Lower lobe of right lung (tissue), 2 donors: ENCODE data around the gene RAB27A. TPM values are rescaled to one million over a fixed set of nuclear protein-coding genes. Genes with fewer than 3 reads are reported as not detected.
A peak's percentile ranks its signal among the peaks of the same experiment; 100 is the strongest.

Experiments
- ATAC-seq, 2 donors: fragments of 200-7000 bp; cut with Tn5 transposase; one replicate each; pipeline ENCODE4 v1.9.1; 2020 to 2022; ENCODE audit warnings: mild to moderate bottlenecking in 2 of 2, moderate library complexity in 2 of 2
- DNase-seq: peaks from one replicate; pipeline ENCODE4 v3.0.0-alpha.2; 2020
- H3K27ac ChIP-seq: fragments of 200-600 bp; one replicate; pipeline ENCODE4 v1.8.0; 2022
- H3K27me3 ChIP-seq: fragments of 200-600 bp; one replicate; pipeline ENCODE4 v1.8.0; 2022; ENCODE audit warnings: low read depth
- H3K36me3 ChIP-seq: fragments of 200-600 bp; one replicate; pipeline ENCODE4 v1.8.0; 2022; ENCODE audit warnings: mild to moderate bottlenecking
- H3K4me1 ChIP-seq: fragments of 200-600 bp; one replicate; pipeline ENCODE4 v1.8.0; 2022
- H3K4me3 ChIP-seq: fragments of 200-600 bp; one replicate; pipeline ENCODE4 v1.8.0; 2022; ENCODE audit warnings: mild to moderate bottlenecking
- H3K9me3 ChIP-seq: fragments of 200-600 bp; one replicate; pipeline ENCODE4 v1.8.0; 2022
- intact Hi-C: fragments of 100-400 bp; cut with DNase I; formaldehyde crosslinking; loops from one replicate; pipeline ENCODE4 v1.11.0; 2022
- total RNA-seq: library from RNA; stranded (reverse); fragmentation: NEBNext Ultra II Directional; extraction: Animal tissue kit (Norgen Biotek cat#: 25700); gene quantifications from one replicate; pipeline ENCODE4 v1.2.1, GENCODE V29; 2021
- TF ChIP-seq, protein P1 (sequence below): fragments of 200-600 bp; IDR thresholded peaks from one replicate; pipeline ENCODE4 v1.8.0; 2022; ENCODE audit warnings: antibody characterized with exemption, mild to moderate bottlenecking
- donor health status: DM: no; HTN: yes; CAD: no; lungs with severe emphysema.

RAB27A gene
- total RNA-seq, 1 donor from 2014 or later = 63.4 TPM

DNA sequence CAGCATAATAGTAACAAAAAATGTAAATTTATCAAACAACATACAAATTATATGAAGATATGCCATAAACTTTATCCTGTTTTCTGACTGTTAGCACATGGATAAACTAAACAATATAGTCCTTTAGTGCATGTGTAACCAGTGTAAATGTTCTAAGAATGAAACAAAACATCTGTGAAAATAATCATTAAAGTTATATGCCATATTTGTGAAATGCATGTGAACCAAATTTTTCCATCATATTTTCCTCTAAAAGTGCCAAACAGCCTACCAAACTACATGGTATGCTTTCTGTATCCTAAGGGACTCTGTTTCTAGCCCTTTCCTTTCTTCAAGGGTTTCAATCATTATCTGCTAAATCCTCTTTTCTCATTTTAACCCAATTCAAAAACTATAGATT, 69.0 kb downstream of the RAB27A start:
- H3K27me3 ChIP-seq = no peaks in the 10 kb centered on the region
- H3K9me3 ChIP-seq = no peaks in the 10 kb centered on the region
- peak overlapping the region; percentile 82 for H3K27ac ChIP-seq
- TF ChIP-seq, protein P1, sequence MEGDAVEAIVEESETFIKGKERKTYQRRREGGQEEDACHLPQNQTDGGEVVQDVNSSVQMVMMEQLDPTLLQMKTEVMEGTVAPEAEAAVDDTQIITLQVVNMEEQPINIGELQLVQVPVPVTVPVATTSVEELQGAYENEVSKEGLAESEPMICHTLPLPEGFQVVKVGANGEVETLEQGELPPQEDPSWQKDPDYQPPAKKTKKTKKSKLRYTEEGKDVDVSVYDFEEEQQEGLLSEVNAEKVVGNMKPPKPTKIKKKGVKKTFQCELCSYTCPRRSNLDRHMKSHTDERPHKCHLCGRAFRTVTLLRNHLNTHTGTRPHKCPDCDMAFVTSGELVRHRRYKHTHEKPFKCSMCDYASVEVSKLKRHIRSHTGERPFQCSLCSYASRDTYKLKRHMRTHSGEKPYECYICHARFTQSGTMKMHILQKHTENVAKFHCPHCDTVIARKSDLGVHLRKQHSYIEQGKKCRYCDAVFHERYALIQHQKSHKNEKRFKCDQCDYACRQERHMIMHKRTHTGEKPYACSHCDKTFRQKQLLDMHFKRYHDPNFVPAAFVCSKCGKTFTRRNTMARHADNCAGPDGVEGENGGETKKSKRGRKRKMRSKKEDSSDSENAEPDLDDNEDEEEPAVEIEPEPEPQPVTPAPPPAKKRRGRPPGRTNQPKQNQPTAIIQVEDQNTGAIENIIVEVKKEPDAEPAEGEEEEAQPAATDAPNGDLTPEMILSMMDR = no peak
- intact Hi-C loops = no loop called here
- peaks cover 16% of the 10 kb centered on the region for H3K36me3 ChIP-seq
- ATAC-seq = no peak
- H3K4me3 ChIP-seq = no peak overlapping the region
- peaks cover 55% of the 10 kb centered on the region for H3K4me1 ChIP-seq
- DNase-seq = no peak

DNA sequence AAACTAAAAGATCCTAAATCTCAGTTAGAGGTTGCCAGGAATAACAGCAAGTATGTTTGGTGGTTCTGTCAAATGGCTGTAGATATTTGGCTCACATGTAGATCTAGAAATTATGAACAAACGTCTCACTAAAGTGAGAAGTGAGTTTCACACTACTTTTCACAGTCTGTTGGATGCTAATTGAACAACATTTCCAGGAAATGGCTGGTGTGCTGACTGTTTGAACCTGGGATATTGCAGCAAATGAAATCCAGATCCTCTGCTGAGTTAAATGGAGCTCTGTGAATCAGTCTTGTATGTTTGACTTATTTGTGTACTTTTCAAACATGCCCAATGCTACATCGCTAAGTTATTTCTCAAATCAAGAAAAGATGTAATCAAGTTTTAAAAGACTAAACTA, 71.6 kb downstream of the RAB27A start:
- Histone ChIP-seq H3K36me3 (peaks cover 4% of the 10 kb centered on the region), H3K27me3 (no peaks in the 10 kb centered on the region), H3K27ac (no peak overlapping the region), H3K9me3 (no peaks in the 10 kb centered on the region), H3K4me3 (no peak overlapping the region), H3K4me1 (peaks cover 46% of the 10 kb centered on the region)
- no peak for DNase-seq
- TF ChIP-seq, protein P1 = no peak
- intact Hi-C loops = loop anchor here (5.0 kb wide), 1 partner anchor 74 kb away; no protein-coding TSS in a partner anchor
- no peak for ATAC-seq

DNA sequence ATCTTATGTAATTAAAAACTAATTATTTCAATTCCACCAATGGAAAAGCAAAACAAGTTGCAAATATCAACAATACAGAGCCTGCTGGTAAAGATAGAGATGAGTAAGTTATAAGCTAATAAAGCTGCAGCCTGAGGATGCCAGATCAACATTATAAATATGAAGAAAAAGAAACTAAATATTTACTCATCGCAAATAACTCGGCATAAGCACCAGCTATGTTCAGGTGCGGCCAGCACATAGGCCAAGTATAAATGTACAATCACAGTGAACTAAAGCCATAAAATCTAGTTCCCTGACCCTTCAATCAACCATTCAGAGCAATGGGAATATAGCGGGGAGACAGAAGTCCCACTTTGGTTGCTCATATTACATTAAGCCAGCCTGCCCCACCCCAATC, 85.1 kb downstream of the RAB27A start:
- TF ChIP-seq, protein P1 = no peak
- no peak for DNase-seq
- intact Hi-C loops = no loop called here
- Histone ChIP-seq H3K27me3 (no peaks in the 10 kb centered on the region), H3K9me3 (no peaks in the 10 kb centered on the region), H3K4me3 (no peak overlapping the region), H3K36me3 (peaks cover 9% of the 10 kb centered on the region), H3K4me1 (no peaks in the 10 kb centered on the region), H3K27ac (no peak overlapping the region)
- ATAC-seq = no peak

DNA sequence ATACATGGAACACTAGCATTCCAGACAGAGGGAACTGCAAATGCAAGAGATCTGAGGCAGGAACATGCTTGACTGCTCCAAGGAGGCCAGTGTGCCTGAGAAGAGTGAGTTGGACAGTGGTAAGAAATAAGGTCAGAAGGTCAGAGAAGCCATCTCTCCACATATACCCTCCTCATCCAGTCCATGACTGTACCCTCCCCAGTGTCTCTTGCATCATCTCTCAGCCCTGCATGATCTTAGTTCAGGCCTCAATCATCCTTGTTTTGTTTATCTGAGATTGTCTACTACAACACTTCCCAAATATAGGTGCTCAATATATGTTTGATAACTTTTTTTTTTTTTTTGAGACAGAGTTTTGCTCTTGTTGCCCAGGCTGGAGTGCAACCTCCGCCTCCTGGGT, 87.4 kb downstream of the RAB27A start:
- ATAC-seq = peak in 1 of 2 donors; percentile 42
- Histone ChIP-seq H3K4me1 (peaks cover 10% of the 10 kb centered on the region), H3K27me3 (no peaks in the 10 kb centered on the region), H3K9me3 (no peaks in the 10 kb centered on the region), H3K27ac (no peak overlapping the region), H3K4me3 (no peak overlapping the region), H3K36me3 (peaks cover 9% of the 10 kb centered on the region)
- TF ChIP-seq, protein P1 = no peak
- intact Hi-C loops = no loop called here
- no peak for DNase-seq

DNA sequence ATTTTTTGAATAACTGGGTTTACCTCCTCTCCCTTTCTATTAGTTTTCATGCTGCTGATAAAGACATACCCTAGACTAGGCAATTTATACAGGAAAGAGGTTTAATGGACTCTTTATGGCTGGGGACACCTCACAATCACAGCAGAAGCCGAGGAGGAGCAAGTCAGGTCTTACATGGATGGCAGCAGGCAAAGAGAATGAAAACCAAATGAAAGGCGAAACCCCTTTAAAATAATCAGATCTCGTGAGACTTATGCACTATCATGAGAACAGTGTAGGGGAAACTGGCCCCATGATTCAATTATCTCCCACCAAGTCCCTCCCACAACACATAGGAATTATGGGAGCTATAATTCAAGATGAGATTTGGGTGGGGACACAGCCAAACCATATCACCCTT, 90.9 kb downstream of the RAB27A start:
- Histone ChIP-seq H3K27me3 (no peaks in the 10 kb centered on the region), H3K4me1 (peaks cover 33% of the 10 kb centered on the region), H3K27ac (no peak overlapping the region), H3K36me3 (no peaks in the 10 kb centered on the region), H3K9me3 (no peaks in the 10 kb centered on the region), H3K4me3 (no peak overlapping the region)
- ATAC-seq (no peak), DNase-seq (no peak)
- TF ChIP-seq, protein P1 = no peak
- intact Hi-C loops = no loop called here

DNA sequence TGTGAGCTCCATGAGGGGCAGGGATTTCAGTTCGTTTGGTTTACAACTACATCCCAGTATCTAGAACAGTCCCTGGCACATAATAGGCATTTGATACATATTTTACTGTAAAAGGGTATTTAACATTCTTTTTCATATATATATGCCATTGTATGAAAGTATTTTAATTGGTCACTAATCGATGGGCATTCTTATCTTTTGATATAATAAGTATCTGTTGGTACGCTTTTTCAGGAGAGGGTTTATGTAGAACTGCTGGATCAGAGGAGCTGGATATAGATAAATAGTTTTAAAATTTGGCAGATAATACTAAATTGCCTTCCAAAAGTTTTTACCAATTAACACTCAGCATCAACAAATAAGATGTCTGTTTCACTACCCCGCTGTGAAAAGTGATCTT, 91.9 kb downstream of the RAB27A start:
- DNase-seq (no peak), ATAC-seq (no peak)
- H3K27me3 ChIP-seq = no peaks in the 10 kb centered on the region
- H3K27ac ChIP-seq = peak overlapping the region; percentile 94
- intact Hi-C loops = no loop called here
- peaks cover 34% of the 10 kb centered on the region for H3K4me1 ChIP-seq
- TF ChIP-seq, protein P1 = no peak
- H3K4me3 ChIP-seq = peak overlapping the region; percentile 83
- peaks cover 2% of the 10 kb centered on the region for H3K36me3 ChIP-seq
- H3K9me3 ChIP-seq = no peaks in the 10 kb centered on the region
